Testis (tissue), 3 donors: Measurements from ENCODE around the gene IL1B. TPM values are rescaled to one million over a fixed set of nuclear protein-coding genes. Genes with fewer than 3 reads are reported as not detected.

ENCODE experiments used
- DNase-seq: peaks from one replicate; pipeline ENCODE4 v3.0.0-alpha.2; 2019
- H3K27ac ChIP-seq, 2 donors: fragments of 200-600 bp; sonication (generic); one replicate each; pipeline ENCODE4 v1.5.1; 2019
- H3K27me3 ChIP-seq: fragments of 200-600 bp; sonication (generic); one replicate; pipeline ENCODE4 v1.5.1; 2019
- H3K36me3 ChIP-seq: fragments of 200-600 bp; sonication (generic); one replicate; pipeline ENCODE4 v1.5.1; 2017; ENCODE audit warnings: low read depth; ENCODE audit errors: missing control alignments
- H3K4me1 ChIP-seq: fragments of 200-600 bp; sonication (generic); one replicate; pipeline ENCODE4 v1.5.1; 2019
- H3K4me3 ChIP-seq, 2 donors: fragments of 200-600 bp; sonication (generic); one replicate each; pipeline ENCODE4 v1.5.1; 2017 to 2019
- H3K9me3 ChIP-seq: fragments of 200-600 bp; sonication (generic); one replicate; pipeline ENCODE4 v1.5.1; 2017
- POLR2A ChIP-seq: fragments of 450-650 bp; IDR thresholded peaks from one replicate; pipeline ENCODE4 v1.6.1; 2017; ENCODE audit warnings: antibody characterized with exemption, mild to moderate bottlenecking, moderate library complexity
- WGBS, 2 donors: methylation state at CpG; one replicate each; pipeline ENCODE4 v1.1.5; 2018; 5-methylcytosine and 5-hydroxymethylcytosine counted together
- intact Hi-C: fragments of 100-400 bp; cut with DNase I; formaldehyde crosslinking; loops from one replicate; pipeline ENCODE4 v1.15.1; 2023; ENCODE audit warnings: low total_unique reads
- polyA plus RNA-seq: library from polyadenylated mRNA; stranded (reverse); fragments of 350-450 nt; fragmentation: Illumina TruSeq; extraction: RNeasy Lipid Tissue Mini Kit (QIAGEN cat#74804); gene quantifications from one replicate; pipeline ENCODE4 v1.2.3, GENCODE V29; 2014; ENCODE audit warnings: low read depth, low replicate concordance; ENCODE audit not compliant: insufficient read depth
- total RNA-seq, 2 donors: library from RNA; depleted of rRNA; stranded (reverse); fragments of >200 nt; gene quantifications; one replicate each; pipeline ENCODE4 v1.2.3, GENCODE V29; 2016
- TF ChIP-seq, protein P1 (sequence below), 3 experiments: fragments of 450-650 bp in 2 of 3; fragments of 200-600 bp in 1 of 3; sonication (generic) in 1 of 3; IDR thresholded peaks; one replicate each; pipeline ENCODE4 v1.5.1; 2016 to 2019; ENCODE audit warnings: antibody characterized with exemption in 3 of 3, mild to moderate bottlenecking in 2 of 3, moderate library complexity in 1 of 3

Gene IL1B
- total and polyA plus RNA-seq, 3 donors from 2014 or later: 0.62 to 1.8 (median 0.63) TPM

DNA sequence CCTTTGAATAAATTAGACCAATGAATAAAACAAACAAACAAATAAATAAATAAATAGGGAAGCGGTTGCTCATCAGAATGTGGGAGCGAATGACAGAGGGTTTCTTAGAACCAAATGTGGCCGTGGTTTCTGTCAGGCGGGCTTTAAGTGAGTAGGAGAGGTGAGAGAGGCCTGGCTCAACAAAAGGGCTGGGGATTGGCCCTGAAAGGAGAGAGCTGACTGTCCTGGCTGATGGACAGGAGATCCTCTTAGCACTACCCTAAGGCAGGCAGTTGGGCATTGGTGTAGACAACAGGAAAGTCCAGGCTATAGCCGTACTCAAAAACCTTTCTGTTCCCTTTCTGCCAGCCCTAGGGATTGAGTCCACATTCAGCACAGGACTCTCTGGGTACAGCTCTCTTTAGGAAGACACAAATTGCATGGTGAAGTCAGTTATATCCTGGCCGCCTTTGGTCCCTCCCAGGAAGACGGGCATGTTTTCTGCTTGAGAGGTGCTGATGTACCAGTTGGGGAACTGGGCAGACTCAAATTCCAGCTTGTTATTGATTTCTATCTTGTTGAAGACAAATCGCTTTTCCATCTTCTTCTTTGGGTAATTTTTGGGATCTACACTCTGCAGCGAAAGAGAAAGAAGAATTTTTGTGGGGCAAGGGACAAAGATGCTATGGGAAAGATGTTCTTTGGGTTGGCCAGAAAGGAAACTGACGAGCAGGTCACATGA, 6.5 kb downstream of the IL1B start:
- intact Hi-C loops: no loop called here

DNA sequence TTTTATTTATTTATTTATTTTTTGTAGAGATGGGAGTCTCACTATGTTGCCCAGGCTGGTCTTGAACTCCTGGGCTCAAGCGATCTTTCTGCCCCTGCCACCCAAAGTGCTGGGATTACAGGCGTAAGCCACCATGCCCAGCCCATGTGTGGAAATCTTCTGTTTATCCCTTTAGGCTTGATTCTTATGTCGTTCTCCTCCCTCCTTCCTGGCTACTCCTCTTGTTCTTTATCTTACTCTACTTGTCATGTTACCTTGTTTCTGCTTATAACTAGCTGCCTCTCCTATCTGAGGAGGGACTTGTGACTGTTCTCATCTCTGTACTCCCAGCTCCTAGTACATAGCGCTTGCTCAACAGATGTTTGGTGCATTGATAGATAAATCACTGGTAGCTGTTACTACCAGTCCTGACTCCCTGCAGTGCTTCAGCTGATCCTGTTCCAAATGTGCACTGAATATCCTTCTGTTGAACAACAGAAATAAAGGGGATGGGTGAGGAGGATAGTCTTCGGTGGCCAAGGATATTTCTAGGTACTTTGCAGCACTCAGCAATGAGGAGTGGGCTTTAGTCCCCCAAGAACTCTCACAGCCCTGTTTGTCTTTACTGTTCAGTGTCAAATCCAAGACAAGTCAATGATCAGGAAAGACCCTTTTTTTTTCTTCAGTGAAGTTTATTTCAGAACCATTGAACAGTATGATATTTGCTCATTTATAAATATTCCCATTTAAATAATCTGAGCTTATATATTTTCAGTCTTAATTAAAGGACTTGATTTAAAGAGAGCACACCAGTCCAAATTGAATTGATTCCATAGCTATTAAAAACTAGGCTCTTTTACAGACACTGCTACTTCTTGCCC, 7.2 kb downstream of the IL1B start:
- intact Hi-C loops: no loop called here
- WGBS, 2 donors: 46 to 57% methylated on average over 5 of the region's 5 CpGs

More for the DNA sequence above, 6.5 kb downstream of the IL1B start:
- no peaks in the 10 kb centered on the region for H3K36me3 ChIP-seq
- no peaks in the 10 kb centered on the region for H3K9me3 ChIP-seq
- WGBS, 2 donors: 94 to 95% methylated on average over 10 of the region's 10 CpGs
- DNase-seq: no peak
- no peak for TF ChIP-seq POLR2A
- TF ChIP-seq, protein P1, sequence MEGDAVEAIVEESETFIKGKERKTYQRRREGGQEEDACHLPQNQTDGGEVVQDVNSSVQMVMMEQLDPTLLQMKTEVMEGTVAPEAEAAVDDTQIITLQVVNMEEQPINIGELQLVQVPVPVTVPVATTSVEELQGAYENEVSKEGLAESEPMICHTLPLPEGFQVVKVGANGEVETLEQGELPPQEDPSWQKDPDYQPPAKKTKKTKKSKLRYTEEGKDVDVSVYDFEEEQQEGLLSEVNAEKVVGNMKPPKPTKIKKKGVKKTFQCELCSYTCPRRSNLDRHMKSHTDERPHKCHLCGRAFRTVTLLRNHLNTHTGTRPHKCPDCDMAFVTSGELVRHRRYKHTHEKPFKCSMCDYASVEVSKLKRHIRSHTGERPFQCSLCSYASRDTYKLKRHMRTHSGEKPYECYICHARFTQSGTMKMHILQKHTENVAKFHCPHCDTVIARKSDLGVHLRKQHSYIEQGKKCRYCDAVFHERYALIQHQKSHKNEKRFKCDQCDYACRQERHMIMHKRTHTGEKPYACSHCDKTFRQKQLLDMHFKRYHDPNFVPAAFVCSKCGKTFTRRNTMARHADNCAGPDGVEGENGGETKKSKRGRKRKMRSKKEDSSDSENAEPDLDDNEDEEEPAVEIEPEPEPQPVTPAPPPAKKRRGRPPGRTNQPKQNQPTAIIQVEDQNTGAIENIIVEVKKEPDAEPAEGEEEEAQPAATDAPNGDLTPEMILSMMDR (IDR thresholded peaks at IDR 0.05): no peak
- H3K27me3 ChIP-seq: no peaks in the 10 kb centered on the region
- H3K4me1 ChIP-seq: peaks cover 5% of the 10 kb centered on the region
- no peak overlapping the region for H3K4me3 ChIP-seq
- no peak overlapping the region for H3K27ac ChIP-seq

DNA sequence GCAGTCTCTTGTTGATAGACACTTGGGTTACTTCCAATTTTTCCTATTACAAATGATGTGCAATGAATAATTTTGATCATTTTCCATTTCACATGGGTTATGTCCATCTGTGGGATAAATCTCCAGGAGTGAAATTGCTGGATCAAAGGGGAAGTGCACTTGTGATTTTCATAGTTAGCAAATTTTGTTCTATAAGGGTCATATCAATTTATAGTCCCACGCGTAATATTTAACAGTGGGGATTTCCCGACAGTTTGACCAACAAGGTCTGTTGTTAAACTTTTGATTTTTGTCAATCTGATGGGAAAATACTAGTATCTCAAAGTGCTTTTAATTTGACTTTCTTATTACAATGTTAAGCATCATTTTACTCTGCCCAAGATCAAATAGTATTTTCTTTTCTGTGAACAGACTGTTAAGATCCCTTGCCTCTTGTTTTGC, 8.3 kb downstream of the IL1B start:
- no peak overlapping the region for H3K4me3 ChIP-seq
- peaks cover 11% of the 10 kb centered on the region for H3K4me1 ChIP-seq
- no peaks in the 10 kb centered on the region for H3K27me3 ChIP-seq
- H3K36me3 ChIP-seq: no peaks in the 10 kb centered on the region
- DNase-seq: no peak
- no peak overlapping the region for H3K27ac ChIP-seq
- TF ChIP-seq, protein P1 (IDR thresholded peaks at IDR 0.05): no peak
- no peak for TF ChIP-seq POLR2A
- 87 to 94% methylated on average over 3 of the region's 3 CpGs for WGBS, 2 donors
- intact Hi-C loops: no loop called here
- H3K9me3 ChIP-seq: no peaks in the 10 kb centered on the region

More for the DNA sequence above, 7.2 kb downstream of the IL1B start:
- Histone ChIP-seq H3K9me3 (no peaks in the 10 kb centered on the region), H3K27ac (no peak overlapping the region), H3K27me3 (no peaks in the 10 kb centered on the region), H3K4me1 (peaks cover 11% of the 10 kb centered on the region), H3K4me3 (no peak overlapping the region), H3K36me3 (no peaks in the 10 kb centered on the region)
- DNase-seq: no peak
- TF ChIP-seq POLR2A: no peak
- TF ChIP-seq, protein P1 (IDR thresholded peaks at IDR 0.05): no peak

DNA sequence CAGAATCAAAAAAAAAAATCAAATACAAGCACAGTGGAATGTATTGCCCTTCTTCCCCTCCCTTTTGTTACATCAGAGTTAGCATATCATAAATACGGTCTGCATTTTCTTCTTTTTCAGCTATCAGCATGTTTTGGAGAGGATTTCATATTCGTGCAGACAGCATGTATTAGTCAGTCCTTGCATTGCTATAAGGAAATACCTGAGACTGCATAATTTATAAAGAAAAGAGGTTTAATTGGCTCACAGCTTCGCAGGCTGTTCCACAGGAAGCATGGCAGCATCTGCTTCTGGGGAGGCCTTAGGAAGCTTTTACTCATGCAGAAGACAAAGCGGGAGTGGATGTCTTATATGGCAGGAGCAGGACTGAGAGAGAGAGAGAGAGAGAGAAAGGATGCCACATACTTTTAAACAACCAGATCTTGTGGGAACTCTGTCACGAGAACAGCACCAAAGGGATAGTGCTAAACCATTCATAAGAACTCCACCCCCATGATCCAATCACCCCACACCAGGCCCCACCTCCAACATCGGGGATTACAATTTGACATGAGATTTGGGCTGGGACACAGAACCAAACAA, 8.9 kb downstream of the IL1B start:
- no peak for TF ChIP-seq POLR2A
- TF ChIP-seq, protein P1 (IDR thresholded peaks at IDR 0.05): no peak
- H3K4me3 ChIP-seq: no peak overlapping the region
- intact Hi-C loops: no loop called here
- H3K4me1 ChIP-seq: peaks cover 11% of the 10 kb centered on the region
- no peaks in the 10 kb centered on the region for H3K27me3 ChIP-seq
- no peaks in the 10 kb centered on the region for H3K36me3 ChIP-seq
- H3K27ac ChIP-seq: no peak overlapping the region
- DNase-seq: no peak
- no peaks in the 10 kb centered on the region for H3K9me3 ChIP-seq
- WGBS, 2 donors: 82 to 86% methylated on average over 6 of the region's 6 CpGs
